Measurements from ENCODE around the gene FOXN3.
"Not testable (repeated sequence)": the region's sequence is repeated elsewhere in the genome, so short reads cannot be mapped to it uniquely, and the experiment has no call there.

The FOXN3 gene

DNA sequence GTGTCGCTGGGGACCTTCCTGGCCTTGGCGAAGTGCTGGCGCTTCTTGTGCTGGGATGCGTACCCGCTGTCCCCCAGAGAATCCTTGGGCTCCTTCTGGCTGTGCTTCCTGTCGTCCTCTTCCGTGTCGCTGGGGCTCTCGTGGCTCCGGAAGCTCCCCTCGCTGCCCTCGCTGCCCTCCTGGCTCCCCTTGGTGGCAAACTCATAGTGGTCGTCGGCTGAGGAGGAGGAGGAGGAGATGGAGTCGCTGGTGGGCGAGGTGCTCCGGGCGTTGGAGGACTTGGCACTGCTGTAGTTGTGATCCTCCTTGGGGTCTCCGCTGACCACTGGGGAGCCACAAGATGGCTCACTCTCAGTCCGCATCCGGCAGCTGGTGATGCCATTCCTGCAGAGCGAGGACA, 254.4 kb downstream of the FOXN3 start:
- no peak for DNase-seq

GRCh38 chr14:89160437-89160836, 256.6 kb downstream of the FOXN3 start:
- DNase-seq = no peak

GRCh38 chr14:89158701-89159100, 258.3 kb downstream of the FOXN3 start:
- no peak for DNase-seq

DNA sequence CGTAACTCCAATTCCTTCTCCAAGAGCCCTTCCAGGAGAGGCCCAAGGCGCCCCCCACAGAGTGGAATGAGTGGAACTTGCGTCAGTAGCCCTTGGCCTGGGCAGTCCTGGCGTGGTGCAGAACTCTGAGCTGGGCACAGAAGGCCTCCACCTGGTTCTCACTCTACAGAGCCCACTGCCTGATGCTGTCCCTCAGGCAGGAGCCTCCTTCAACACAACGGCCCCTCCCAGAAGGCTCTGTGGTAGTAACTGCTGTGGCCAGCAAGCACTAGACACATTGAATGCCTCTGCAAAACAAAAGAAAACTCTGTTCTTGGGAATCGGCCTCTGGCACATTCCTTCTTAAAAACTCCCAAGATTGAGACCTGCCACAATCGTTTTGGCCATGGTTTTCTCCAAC, 258.9 kb downstream of the FOXN3 start:
- DNase-seq = not testable (repeated sequence)

- no peak for DNase-seq
Measured at GRCh38 chr14:89155491-89155890, 261.5 kb downstream of the FOXN3 start.

GRCh38 chr14:89151693-89152092, 265.3 kb downstream of the FOXN3 start:
- not testable (repeated sequence) for DNase-seq

- DNase-seq = no peak
Measured at GRCh38 chr14:89146274-89146673, 270.8 kb downstream of the FOXN3 start.

- no peak for DNase-seq
Measured at GRCh38 chr14:89144642-89145041, 272.4 kb downstream of the FOXN3 start.

- no peak for DNase-seq
Measured at GRCh38 chr14:89144066-89144465, 273.0 kb downstream of the FOXN3 start.

- no peak for DNase-seq
Measured at GRCh38 chr14:89143595-89143994, 273.4 kb downstream of the FOXN3 start.

DNA sequence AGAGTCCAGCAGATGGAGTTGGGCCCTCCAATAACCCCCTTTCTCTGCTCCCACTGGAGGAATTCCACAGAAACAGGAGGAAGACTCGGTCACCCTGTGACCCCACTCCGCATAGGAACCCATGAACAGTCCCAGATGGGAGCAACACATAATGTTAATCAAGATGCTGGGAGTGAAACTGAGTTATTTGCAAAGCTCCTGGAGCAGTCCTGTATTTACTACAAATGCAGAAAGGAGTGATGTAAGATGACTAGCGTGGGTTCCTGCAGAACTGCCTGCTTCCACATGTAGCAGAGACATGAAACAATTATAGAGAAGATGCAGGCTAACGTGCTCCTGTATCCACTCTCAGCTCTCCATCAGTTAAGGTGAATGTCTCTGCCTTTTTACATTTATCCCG, 274.7 kb downstream of the FOXN3 start:
- no peak for DNase-seq

- no peak for DNase-seq
Measured at GRCh38 chr14:89141862-89142261, 275.2 kb downstream of the FOXN3 start.

DNA sequence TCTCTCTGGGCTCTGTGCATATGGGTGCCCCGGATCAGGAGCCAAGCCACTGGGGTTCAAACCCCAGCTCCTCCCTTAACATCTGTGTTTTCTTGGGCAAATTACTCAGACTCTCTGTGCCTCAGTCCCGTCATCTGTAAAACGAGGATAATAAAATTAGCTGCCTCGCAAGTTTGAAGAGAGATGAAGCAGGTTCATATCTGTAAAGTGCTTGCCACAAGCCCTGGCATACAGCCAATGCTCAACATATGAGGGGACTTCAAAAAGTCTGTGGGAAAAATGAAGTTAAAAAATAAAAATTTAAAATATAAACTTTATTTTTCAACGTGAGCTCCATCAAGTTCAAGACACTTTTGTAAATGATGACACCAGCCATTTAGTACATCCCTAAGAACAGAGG, 276.7 kb downstream of the FOXN3 start:
- no peak for DNase-seq

- no peak for DNase-seq
Measured at GRCh38 chr14:89139404-89140247, 277.4 kb downstream of the FOXN3 start.

DNA sequence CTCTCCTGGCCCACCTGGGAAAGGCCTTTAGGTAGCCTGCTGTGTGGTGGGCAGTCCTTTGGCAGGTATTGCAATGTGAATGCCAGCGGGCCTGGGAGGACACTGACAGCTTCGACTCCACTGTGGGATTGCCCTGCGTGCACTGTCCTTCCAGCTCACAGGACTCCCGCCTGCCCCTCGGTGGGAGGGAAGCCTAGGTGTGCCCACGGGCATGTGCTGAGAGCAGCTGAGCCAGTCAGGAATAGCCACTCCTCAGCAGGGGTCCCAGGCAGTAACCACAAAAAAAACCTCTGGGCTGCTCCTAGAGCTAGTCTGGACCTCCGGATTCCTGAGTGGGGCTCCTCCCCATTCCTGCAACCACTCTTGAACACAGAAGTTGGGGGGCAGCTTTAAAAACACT, 278.2 kb downstream of the FOXN3 start:
- no peak for DNase-seq

GRCh38 chr14:89137526-89138163, 279.4 kb downstream of the FOXN3 start:
- DNase-seq = no peak

GRCh38 chr14:89136587-89136986, 280.4 kb downstream of the FOXN3 start:
- no peak for DNase-seq

- DNase-seq = no peak
Measured at GRCh38 chr14:89134640-89135039, 282.4 kb downstream of the FOXN3 start.

DNA sequence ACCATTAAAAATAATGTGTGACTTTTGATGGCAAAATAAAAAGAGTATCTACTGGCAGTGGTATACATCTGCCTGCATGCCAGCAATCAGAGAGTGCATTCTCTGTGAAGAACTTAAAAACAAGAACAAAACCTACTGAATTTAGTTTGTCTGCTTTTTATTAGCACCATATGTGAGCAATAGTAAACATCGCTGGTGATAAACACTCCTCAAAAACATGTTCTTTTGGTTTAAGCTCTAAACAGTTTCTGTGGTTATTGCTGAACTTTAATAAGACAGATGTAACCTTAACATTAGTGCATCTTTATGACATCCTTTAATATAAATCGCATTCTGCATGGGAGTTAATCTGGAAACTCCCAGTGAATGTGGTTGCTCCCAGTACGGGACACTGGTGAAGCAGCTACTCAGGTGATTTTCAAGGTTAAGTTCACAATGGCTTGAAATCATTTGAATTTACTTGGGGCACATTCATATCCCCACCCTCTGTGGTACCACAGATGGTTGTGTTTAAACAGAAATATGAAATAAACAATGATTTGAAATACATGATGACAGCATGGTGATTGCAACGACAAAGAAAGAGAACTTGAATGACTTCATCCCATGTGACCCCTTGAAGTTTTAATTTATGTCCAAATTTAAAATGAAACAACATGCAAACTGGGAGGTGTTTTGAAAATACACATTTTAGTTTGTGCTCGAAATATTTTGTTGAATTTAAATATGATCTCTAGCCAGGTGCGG, 285.9 kb downstream of the FOXN3 start:
- no peak for DNase-seq

DNA sequence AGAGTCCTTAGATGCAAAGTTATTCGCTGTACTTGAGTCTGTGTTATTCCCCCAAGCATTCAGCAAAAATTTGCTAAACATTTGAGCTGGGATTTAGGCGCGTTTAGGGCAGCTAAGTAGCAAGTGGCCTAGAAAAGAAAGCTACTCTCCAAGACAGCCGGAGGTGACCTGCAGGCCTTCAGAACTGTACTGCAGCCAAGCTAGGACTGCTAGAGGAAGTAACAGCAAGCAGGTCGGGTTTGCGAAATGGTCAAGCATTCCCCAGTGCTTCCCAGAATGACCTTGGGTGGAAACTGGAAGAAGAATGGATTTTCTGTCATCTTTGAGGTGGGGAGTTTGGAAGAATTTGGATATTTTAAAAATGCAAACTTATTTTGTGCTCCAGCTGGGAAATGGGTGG, 287.5 kb downstream of the FOXN3 start:
- DNase-seq = no peak

DNA sequence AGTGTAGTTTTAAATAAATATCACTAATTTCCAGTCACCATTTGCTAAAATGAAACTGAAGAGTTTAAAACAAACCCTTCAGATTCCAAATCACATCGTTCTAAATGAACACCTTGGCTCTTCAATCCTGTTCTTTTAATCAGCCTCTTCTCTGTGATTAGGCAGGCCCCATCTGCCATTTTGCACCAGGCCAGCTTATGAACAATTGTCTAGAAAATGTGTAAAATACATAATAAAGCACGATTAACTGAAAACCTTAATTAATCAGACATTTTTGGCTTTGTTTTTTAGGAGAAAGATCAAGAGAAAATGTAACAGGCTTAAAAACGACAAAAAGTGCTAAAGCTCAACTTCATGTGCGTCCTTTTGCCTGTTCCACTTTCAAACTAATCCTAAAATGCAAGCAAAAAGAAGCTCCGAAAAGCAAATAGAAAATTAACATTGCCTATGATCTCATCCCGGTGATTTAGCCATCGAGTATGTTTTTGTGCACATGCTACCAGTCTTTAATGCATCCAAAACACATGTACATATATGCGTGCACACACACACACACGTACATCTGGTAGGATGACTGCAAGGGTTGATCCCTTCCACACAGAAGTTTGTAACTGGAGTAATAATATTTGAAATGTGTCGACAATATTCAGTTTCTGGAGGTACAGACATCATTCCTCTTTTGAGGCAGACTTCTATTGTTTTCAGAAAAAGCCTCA, 288.6 kb downstream of the FOXN3 start:
- no peak for DNase-seq

DNA sequence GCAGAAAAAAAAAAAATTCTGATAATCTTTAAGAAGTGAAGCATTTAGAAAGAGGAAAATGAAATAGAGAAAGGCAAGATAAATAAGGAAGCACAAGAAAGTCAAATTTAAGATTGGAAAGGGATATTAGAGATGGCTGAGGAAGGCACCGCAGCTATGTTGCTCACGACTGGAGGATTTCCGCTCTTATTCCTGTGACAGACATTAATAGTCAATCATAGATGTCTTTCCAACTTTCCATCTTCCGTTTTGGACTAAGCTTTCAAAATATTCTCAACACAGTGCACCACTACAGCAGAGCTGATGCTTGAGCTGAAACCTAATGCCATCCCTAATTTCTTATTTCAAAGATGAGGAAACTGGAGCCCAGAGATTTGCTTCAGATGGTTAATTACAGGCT, 290.6 kb downstream of the FOXN3 start:
- DNase-seq = no peak

- no peak for DNase-seq
Measured at GRCh38 chr14:89125216-89125615, 291.8 kb downstream of the FOXN3 start.
